Measurements from ENCODE around the gene DOP1B.

DOP1B gene

DNA sequence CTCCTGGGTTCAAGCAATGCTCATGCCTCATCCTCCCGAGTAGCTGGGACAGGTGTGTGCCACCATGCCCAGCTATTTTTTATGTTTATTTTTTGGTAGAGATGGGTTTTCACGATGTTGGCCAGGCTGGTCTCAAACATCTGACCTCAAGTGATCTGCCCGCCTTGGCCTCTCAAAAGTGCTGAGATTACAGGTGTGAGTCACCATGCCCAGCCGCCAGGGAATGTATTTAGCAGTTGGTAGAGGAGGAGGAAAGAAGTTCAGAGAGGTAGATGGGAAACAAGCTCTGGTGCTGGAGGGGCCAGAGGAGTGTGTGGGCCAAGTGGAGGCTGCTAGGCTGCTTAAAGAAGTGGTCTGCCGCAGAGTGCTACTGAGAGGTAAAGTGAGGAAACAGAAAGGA lies 6.0 kb downstream of the DOP1B start:
- no peaks in the 10 kb centered on the region for H3K27me3 ChIP-seq (ENCODE audit: insufficient read depth, low read length)
- H3K9me3 ChIP-seq (ENCODE audit: low read length) = no peaks in the 10 kb centered on the region
- no peaks in the 10 kb centered on the region for H3K36me3 ChIP-seq (ENCODE audit: insufficient read depth, low read length)
- no peaks in the 10 kb centered on the region for H3F3A ChIP-seq (ENCODE audit: insufficient read depth, low read length)
- no peak overlapping the region for H3K9ac ChIP-seq (ENCODE audit: low read length)
- H3K4me1 ChIP-seq (ENCODE audit: insufficient read depth, low read length, severe bottlenecking) = peaks cover 9% of the 10 kb centered on the region
- H2AFZ ChIP-seq (ENCODE audit: low read length) = no peak overlapping the region
- H4K20me1 ChIP-seq (ENCODE audit: insufficient read depth, low read length) = no peaks in the 10 kb centered on the region
- no peaks in the 10 kb centered on the region for H3K79me2 ChIP-seq (ENCODE audit: insufficient read depth, low read length)
- H3K9me2 ChIP-seq (ENCODE audit: low read depth, low read length) = no peaks in the 10 kb centered on the region
- no peak overlapping the region for H3K4me2 ChIP-seq (ENCODE audit: low read length)
- no peak for TF ChIP-seq EZH2 (IDR thresholded peaks at IDR 0.05; ENCODE audit: borderline replicate concordance, low read length)
- TF ChIP-seq, protein P1, sequence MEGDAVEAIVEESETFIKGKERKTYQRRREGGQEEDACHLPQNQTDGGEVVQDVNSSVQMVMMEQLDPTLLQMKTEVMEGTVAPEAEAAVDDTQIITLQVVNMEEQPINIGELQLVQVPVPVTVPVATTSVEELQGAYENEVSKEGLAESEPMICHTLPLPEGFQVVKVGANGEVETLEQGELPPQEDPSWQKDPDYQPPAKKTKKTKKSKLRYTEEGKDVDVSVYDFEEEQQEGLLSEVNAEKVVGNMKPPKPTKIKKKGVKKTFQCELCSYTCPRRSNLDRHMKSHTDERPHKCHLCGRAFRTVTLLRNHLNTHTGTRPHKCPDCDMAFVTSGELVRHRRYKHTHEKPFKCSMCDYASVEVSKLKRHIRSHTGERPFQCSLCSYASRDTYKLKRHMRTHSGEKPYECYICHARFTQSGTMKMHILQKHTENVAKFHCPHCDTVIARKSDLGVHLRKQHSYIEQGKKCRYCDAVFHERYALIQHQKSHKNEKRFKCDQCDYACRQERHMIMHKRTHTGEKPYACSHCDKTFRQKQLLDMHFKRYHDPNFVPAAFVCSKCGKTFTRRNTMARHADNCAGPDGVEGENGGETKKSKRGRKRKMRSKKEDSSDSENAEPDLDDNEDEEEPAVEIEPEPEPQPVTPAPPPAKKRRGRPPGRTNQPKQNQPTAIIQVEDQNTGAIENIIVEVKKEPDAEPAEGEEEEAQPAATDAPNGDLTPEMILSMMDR (IDR thresholded peaks at IDR 0.05; ENCODE audit: low read length) = no peak
- H3K4me3 ChIP-seq (ENCODE audit: low read depth, low read length, poor library complexity, severe bottlenecking) = no peak overlapping the region
- no peak overlapping the region for H3K27ac ChIP-seq (ENCODE audit: low read depth, low read length, poor library complexity, severe bottlenecking)

DNA sequence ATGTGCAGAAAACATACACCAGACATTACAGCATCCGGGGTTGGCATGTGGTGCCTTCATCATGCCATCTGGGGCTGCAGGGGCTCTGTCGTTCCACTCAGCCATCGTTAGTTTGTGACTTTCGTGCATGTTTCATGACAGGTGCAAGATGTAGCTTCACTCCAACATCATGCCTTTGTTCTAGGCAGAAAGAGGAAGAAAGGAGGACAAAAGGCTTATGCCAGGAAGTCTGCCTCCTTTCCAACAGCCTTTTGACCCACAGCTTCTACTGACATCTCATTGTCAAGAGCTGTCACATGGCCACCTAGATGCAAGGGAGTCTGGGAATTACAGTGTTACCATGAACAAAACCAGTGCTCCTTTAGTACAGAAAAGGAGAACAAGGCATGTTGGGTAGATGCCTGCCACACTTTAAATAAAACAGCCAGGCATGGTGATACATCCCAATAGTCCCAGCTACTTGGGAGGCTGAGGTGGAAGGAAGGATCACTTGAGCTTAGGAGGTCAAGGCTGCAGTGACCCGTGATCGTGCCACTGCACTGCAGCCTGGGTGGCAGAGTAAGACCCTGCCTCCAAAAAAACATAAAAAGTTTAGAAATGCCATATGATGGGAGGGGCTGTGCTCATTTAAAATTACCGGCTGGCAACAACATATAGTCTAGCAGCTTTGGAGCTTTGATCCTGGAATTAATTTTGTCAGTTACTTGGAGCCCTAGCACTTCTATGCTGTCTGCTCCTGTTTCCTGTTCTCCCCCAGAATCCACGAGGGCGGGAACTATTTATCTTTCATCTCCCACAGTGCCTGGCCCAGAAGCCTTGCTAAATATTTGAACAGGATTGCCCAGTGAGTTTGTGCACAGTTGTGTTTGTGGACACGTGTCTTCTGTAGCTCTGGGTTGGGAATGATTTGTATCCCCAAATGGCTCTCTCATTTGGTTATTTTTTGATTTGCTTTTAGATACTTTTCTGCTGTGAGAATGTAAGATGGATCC lies 7.4 kb downstream of the DOP1B start:
- H3F3A ChIP-seq (ENCODE audit: insufficient read depth, low read length) = no peaks in the 10 kb centered on the region
- no peak overlapping the region for H3K9ac ChIP-seq (ENCODE audit: low read length)
- no peaks in the 10 kb centered on the region for H3K27me3 ChIP-seq (ENCODE audit: insufficient read depth, low read length)
- peaks cover 8% of the 10 kb centered on the region for H3K4me1 ChIP-seq (ENCODE audit: insufficient read depth, low read length, severe bottlenecking)
- H2AFZ ChIP-seq (ENCODE audit: low read length) = no peak overlapping the region
- H3K36me3 ChIP-seq (ENCODE audit: insufficient read depth, low read length) = no peaks in the 10 kb centered on the region
- no peak overlapping the region; the same call in 1 of the 2 replicates for H3K4me2 ChIP-seq (ENCODE audit: low read length)
- TF ChIP-seq EZH2 (IDR thresholded peaks at IDR 0.05; ENCODE audit: borderline replicate concordance, low read length) = no peak
- TF ChIP-seq, protein P1 (IDR thresholded peaks at IDR 0.05; ENCODE audit: low read length) = no peak
- no peaks in the 10 kb centered on the region for H3K79me2 ChIP-seq (ENCODE audit: insufficient read depth, low read length)
- no peak overlapping the region for H3K4me3 ChIP-seq (ENCODE audit: low read depth, low read length, poor library complexity, severe bottlenecking)
- no peaks in the 10 kb centered on the region for H3K9me2 ChIP-seq (ENCODE audit: low read depth, low read length)
- H3K27ac ChIP-seq (ENCODE audit: low read depth, low read length, poor library complexity, severe bottlenecking) = no peak overlapping the region
- no peaks in the 10 kb centered on the region for H3K9me3 ChIP-seq (ENCODE audit: low read length)
- no peaks in the 10 kb centered on the region for H4K20me1 ChIP-seq (ENCODE audit: insufficient read depth, low read length)

DNA sequence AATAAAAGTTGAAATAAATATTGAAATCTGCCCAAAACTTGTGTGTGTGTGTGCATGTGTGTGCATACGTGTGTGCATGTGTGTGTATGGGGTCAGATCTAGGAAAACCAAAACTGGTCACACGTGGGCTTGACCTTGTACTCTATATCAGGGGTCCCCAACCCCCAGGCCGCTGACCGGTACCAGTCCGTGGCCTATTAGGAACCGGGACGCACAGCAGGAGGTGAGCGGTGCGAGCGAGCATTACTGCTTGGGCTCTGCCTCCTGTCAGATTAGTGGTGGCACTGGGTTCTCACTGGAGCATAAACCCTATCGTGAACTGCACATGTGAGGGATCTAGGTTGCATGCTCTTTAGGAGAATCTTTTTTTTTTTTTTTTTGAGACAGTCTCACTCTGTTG lies 8.7 kb downstream of the DOP1B start:
- no peak overlapping the region for H2AFZ ChIP-seq (ENCODE audit: low read length)
- no peaks in the 10 kb centered on the region for H3K9me3 ChIP-seq (ENCODE audit: low read length)
- no peaks in the 10 kb centered on the region for H3F3A ChIP-seq (ENCODE audit: insufficient read depth, low read length)
- no peaks in the 10 kb centered on the region for H4K20me1 ChIP-seq (ENCODE audit: insufficient read depth, low read length)
- H3K4me2 ChIP-seq (ENCODE audit: low read length) = no peak overlapping the region
- H3K36me3 ChIP-seq (ENCODE audit: insufficient read depth, low read length) = no peaks in the 10 kb centered on the region
- peaks cover 8% of the 10 kb centered on the region for H3K4me1 ChIP-seq (ENCODE audit: insufficient read depth, low read length, severe bottlenecking)
- no peaks in the 10 kb centered on the region for H3K79me2 ChIP-seq (ENCODE audit: insufficient read depth, low read length)
- H3K4me3 ChIP-seq (ENCODE audit: low read depth, low read length, poor library complexity, severe bottlenecking) = no peak overlapping the region
- H3K9me2 ChIP-seq (ENCODE audit: low read depth, low read length) = no peaks in the 10 kb centered on the region
- no peak overlapping the region for H3K27ac ChIP-seq (ENCODE audit: low read depth, low read length, poor library complexity, severe bottlenecking)
- H3K27me3 ChIP-seq (ENCODE audit: insufficient read depth, low read length) = no peaks in the 10 kb centered on the region
- TF ChIP-seq, protein P1 (IDR thresholded peaks at IDR 0.05; ENCODE audit: low read length) = no peak
- TF ChIP-seq EZH2 (IDR thresholded peaks at IDR 0.05; ENCODE audit: borderline replicate concordance, low read length) = no peak
- no peak overlapping the region for H3K9ac ChIP-seq (ENCODE audit: low read length)
